ENCODE results near the gene ATP6V0B.

Gene ATP6V0B

DNA sequence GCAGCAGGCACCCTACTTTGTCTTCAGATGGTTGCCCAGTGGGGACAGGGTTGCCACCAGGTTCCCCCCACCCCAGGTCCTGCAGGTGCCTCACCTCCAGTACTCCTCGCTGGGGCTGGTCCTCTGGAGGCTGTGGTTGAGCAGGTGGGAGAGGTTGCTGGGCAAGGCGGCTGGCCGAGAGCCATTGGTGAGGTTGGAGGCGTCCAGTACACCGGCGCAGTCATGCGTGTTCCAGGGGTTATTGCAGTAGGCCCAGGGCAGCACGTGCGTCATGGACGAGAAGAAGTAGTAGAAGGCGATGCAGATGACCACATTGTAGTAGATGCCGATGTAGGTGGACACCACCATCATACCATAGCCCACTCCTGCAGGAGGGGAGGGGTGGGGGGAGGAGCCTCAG, 33.5 kb downstream of the ATP6V0B start:
- no peak for DNase-seq

GRCh38 chr1:44010935-44011471, 36.2 kb downstream of the ATP6V0B start:
- DNase-seq, result no peak

DNA sequence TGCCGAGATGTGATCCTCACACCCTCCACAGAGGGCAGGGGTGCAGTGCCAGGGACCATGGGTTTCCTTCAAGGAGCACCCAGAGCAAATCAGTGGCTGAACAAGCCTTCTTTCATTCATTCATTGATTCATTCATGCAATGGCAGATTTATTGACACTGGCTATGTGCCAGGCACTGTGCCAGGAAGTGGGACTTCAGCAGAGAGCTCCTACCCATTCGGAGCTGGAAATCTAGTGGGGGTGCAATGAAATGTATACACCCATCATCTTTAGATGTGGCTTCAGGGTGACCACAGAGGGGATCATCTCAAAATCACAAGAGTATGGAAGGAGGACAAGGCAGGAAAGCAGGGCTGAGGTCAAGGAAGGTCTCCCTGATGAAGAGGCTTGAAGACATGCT, 37.6 kb downstream of the ATP6V0B start:
- no peak for DNase-seq

- peak; percentile 6 for DNase-seq
Measured at GRCh38 chr1:44012941-44013609, 38.3 kb downstream of the ATP6V0B start.

DNA sequence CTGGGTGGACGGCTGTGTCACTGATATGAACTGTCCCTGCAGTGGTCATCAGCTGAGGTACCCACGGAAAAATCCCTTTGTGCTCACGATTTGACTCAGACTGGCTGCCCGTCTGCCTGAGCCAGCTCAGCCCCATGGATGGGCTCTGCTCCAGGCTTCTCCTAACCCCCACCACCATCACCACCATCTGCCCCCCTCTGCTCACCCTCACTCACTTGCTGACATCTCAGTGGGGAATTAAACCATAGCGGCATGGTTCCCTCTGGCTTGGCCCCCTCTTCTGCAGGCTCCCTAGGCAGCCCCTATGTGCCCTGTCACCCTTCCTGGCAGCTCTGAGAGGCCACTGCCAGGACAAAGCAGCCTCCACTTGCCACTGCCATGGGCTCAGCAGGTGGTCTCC, 39.2 kb downstream of the ATP6V0B start:
- peak; percentile 7 for DNase-seq

DNA sequence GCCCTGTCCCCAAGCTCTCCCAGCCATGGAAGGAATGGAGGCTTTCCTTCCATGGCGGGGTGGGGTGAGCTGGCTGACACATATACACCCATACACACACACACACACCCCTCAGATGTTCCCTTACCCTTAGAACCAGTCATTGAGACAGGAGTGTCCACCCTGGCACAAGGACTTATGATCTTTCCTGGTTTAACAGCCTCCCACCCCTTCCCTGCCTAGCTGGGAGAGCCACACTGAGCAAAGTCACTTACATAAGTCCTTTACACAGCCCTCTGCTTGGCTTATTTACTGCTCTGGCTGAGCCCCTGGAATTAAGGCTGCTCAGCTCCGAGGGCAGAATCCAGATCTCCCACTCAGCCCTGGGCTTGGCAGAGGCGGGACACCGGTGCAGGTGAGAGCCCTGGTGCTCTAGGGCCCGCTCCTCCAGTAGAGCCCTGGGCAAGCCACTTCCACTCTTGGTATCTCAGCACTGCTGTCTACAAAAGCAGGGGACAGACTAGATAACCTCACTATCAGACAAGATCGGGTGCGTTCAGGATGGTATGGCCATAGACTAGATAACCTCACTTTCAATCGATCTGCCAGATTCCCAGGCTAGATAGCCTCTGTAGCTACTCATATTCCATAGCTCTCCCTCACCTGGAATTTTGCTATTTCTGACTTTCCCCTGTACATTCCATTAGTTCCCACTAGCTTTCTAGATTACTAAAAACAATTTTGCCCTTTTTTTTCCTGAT, 39.8 kb downstream of the ATP6V0B start:
- no peak for DNase-seq

GRCh38 chr1:44015206-44015605, 40.4 kb downstream of the ATP6V0B start:
- no peak for DNase-seq

DNA sequence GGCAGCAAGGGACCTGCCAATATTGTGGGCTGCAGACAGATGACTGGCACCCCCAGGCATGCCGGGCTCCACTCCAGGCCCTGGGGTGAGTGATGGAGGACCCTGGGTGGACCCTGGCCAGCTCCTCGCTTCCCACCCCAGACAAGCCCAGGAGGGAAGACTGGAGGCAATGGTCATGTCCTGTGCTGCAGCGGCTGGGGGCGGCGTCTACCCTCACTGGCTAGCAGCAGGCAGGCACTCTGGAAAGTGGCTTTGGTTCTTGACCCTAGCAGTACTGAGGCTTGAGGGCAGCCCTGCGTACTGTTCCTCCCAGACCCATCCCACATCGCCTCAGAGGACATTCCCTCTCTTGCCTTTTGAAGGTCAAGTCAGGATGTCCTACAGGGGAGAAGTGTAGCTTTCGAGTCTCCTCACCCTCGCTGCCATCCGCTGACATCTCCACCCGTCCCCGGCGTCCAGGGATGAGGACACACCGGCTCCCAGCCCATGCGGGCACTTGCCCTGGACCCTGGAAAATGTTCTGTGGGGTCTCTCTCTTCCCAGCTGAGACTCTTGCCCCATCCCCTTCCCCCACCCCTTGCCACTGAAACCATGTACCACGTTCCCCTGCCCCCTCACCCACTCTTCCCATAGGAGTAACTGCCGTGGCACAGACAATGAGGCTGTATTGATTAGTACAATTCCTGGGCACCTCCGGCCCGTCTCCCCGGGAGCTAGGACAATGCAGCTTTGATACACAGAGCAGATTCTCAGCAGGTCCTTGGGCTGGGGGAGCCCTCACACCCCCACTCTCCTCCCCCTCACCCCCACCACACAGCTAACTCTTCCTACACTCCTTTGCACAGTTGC, 41.5 kb downstream of the ATP6V0B start:
- DNase-seq, result no peak

DNA sequence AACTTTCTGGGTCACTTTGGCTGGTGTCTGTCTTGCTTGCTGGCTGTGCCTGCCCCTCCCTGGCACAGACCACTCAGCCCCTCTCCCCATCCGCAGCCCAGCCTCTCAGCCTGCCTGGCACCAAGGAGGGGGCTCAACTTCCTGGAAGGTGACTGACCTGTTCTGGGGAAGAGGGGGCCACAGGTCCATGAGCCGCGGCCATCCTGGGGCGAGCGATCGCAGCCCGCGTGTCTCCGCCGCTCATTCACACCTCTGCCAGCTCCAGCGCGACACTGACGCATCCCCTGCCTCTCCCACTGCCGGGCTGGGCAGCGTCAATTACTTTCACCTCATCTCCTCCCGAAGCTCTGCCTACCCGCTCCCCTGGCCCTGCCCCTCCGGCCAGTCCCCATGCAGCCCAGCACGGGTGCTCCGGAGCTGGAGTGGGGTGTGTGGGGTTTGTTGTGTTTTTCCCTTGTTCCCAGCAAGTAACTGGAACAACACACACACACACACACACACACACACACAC, 42.2 kb downstream of the ATP6V0B start:
- DNase-seq, result no peak

DNA sequence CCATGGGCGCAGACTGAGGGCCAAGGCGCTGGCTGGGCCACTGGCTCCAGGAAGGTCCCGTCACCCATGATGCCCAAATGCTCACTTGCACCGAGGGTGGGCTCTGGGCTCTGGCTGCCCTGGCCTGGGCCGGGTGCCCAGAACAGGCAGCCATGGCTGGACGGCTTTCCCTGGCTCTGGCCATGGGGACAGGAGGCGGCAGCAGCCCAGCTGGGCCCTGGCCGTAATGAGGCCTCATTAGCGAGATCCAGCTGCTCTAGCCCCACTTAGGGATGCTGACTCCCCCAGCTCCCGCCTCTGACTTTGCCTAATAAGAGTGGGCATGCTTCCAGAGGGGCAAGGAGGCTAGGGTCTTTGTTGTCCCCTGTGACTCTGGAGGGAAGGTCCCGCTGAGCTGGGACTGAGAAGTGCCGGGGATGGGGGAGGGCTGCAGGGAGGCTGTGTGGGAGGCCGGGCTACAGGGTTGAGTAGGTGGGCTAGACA, 44.7 kb downstream of the ATP6V0B start:
- no peak for DNase-seq

DNA sequence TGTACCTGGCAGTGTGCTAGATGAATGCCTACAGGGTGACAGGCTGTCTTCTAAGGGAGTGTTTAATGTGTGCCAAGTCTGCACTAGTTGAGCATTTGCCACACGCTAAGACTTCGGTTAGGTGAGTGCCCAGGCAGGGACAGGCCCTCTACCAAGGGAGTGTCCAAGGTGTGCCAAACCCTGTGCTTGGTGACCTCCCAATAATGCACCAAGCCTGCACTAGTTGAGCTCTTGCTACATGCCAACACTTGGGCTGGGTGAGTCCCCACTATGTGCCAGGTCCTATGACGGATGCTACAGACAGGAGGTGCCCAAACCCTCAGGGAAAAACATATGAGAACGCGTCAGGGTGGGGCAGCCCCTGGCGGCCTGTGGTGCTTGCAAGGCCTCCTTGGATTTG, 45.7 kb downstream of the ATP6V0B start:
- no peak for DNase-seq

DNA sequence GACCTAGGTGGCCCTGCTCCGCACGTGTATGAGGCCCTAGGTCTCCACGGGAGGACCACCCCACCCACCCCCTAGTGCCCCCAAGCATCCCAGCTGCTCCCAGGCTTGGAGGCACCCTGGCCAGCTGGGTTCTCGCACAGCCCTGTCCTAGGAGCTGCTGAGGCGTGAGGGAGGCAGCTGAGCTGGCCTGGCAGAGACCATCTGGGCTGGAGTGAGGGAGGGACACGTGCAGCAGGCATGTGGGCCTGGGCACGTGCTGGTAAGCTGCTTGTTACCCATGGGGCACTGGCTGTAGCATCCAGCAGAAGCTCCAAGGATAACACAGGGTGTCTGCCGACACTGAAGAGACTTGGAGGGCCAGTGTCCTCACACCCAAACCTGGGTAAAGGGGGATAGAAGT, 46.4 kb downstream of the ATP6V0B start:
- peak; percentile 3 for DNase-seq

- DNase-seq, result no peak
Measured at GRCh38 chr1:44021581-44022321, 47.0 kb downstream of the ATP6V0B start.

- no peak for DNase-seq
Measured at GRCh38 chr1:44024031-44024902, 49.5 kb downstream of the ATP6V0B start.

GRCh38 chr1:44024903-44025525, 50.3 kb downstream of the ATP6V0B start:
- no peak for DNase-seq

GRCh38 chr1:44025816-44026215, 51.1 kb downstream of the ATP6V0B start:
- DNase-seq, result peak; percentile 78

DNA sequence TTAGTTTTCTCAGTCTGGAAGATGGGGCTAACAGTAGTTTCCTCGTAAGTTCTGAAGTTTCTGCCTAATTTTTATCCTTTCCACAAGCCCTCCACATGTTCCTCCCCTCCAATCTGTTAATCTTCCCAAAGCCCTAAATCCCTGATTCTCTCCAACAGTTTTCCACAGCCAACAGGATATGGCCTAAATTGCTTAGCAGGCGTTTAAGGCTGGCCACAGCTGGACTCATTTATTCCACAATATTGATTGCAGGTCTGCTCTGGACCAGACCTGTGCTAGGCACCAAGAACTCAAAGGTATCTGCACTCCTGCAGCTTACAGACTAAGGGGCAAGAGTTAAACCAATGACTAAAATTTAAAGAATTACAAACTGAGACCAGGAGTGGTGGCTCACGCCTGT, 52.6 kb downstream of the ATP6V0B start:
- no peak for DNase-seq

Measured in NCI-H2171 treated with DMSO at 0.1 percent for 48 hours (cell line).